Calu3 (cell line): Measurements from ENCODE around the gene PDGFD. TPM values are rescaled to one million over a fixed set of nuclear protein-coding genes. Genes with fewer than 3 reads are reported as not detected.

Experiments
- BruUV-seq: library from RNA; stranded (reverse); fragments of 400-500 nt; replicated peaks from 2 replicates; lab custom pipeline; 2021; lab: Mats Ljungman, UMichigan
- CTCF ChIA-PET: fragments of 300-600 bp; sonication (Branson Sonifier 250); formaldehyde crosslinking; loops from one replicate; lab custom pipeline; 2022; ENCODE audit warnings: antibody characterized with exemption; lab: Charles Lee
- DNase-seq: peaks from one replicate; pipeline ENCODE4 v3.0.0; 2022
- H3K27ac Mint-ChIP-seq: one replicate; pipeline ENCODE4 v1.8.0; 2022; ENCODE audit warnings: mixed read lengths; ENCODE audit not compliant: unreplicated experiment
- H3K27me3 Mint-ChIP-seq: one replicate; pipeline ENCODE4 v1.8.0; 2022; ENCODE audit warnings: mixed read lengths; ENCODE audit not compliant: unreplicated experiment
- H3K36me3 Mint-ChIP-seq: one replicate; pipeline ENCODE4 v1.8.0; 2022; ENCODE audit warnings: mild to moderate bottlenecking, moderate library complexity, mixed read lengths; ENCODE audit not compliant: insufficient read depth, unreplicated experiment
- H3K4me1 Mint-ChIP-seq: one replicate; pipeline ENCODE4 v1.8.0; 2022; ENCODE audit warnings: mild to moderate bottlenecking, low read depth, mixed read lengths; ENCODE audit not compliant: unreplicated experiment
- H3K4me3 Mint-ChIP-seq: one replicate; pipeline ENCODE4 v1.8.0; 2022; ENCODE audit warnings: mild to moderate bottlenecking, low read depth, moderate library complexity, mixed read lengths; ENCODE audit not compliant: unreplicated experiment
- H3K9me3 Mint-ChIP-seq: one replicate; pipeline ENCODE4 v1.8.0; 2022; ENCODE audit warnings: low read depth, mixed read lengths; ENCODE audit not compliant: unreplicated experiment
- intact Hi-C: fragments of 100-400 bp; cut with micrococcal nuclease; formaldehyde crosslinking; loops from one replicate; pipeline ENCODE4 v1.10.0; 2022; ENCODE audit not compliant: unreplicated experiment
- total RNA-seq: library from RNA; stranded (reverse); gene quantifications from 2 replicates; pipeline ENCODE4 v1.2.3, GENCODE V29; 2022
- TF ChIP-seq, protein P1 (sequence below): fragments of 200-600 bp; IDR thresholded peaks from one replicate; pipeline ENCODE4 v1.8.0; 2022; ENCODE audit warnings: antibody characterized with exemption; ENCODE audit not compliant: unreplicated experiment

Gene PDGFD
- total RNA-seq, 1 experiment from 2014 or later: 5.1 TPM

DNA sequence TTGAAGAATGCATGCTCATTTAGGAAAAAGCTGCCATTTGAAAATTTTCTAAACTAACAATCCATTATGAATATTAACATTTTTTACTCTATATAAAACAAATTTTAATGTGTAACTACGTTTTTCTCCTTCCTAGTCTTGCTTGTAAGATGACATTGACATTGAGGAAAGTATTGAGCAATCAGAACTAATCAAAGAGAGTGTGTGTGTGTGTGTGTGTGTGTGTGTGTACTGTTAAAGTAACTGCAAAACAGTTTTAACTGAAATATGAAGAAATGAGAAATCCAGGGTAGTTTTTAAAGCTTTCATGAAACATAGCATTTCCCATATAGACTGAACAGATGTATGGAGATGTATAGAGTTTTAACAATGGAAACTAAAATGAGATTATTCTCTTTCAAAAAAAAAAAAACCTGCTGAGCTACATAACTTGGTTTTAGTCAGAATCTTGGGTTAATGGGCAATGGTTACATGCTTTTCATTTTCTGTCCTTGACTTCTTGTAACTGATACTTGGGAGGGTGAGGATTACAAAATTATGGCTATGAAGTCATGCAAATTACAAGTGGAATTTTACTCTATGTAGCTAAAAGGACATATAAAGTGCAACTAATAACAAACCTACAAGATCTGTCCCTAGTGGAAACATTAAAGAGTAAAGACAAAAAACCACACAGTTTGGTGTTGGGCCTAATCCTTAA lies 2.0 kb downstream of the PDGFD start:
- TF ChIP-seq, protein P1, sequence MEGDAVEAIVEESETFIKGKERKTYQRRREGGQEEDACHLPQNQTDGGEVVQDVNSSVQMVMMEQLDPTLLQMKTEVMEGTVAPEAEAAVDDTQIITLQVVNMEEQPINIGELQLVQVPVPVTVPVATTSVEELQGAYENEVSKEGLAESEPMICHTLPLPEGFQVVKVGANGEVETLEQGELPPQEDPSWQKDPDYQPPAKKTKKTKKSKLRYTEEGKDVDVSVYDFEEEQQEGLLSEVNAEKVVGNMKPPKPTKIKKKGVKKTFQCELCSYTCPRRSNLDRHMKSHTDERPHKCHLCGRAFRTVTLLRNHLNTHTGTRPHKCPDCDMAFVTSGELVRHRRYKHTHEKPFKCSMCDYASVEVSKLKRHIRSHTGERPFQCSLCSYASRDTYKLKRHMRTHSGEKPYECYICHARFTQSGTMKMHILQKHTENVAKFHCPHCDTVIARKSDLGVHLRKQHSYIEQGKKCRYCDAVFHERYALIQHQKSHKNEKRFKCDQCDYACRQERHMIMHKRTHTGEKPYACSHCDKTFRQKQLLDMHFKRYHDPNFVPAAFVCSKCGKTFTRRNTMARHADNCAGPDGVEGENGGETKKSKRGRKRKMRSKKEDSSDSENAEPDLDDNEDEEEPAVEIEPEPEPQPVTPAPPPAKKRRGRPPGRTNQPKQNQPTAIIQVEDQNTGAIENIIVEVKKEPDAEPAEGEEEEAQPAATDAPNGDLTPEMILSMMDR: no peak
- CTCF ChIA-PET: interaction anchor here (0.6 to 0.7 kb wide), 2 partner anchors 23 to 552 kb away, joined by 3 read pairs; no protein-coding TSS in a partner anchor
- H3K4me3 Mint-ChIP-seq: no peak overlapping the region
- H3K36me3 Mint-ChIP-seq: peaks cover 16% of the 10 kb centered on the region
- no TSS peak for BruUV-seq
- no peak overlapping the region for H3K27ac Mint-ChIP-seq
- intact Hi-C loops: loop anchor here (10.0 kb wide), 1 partner anchor 1703 kb away; no protein-coding TSS in a partner anchor
- DNase-seq: no peak
- no peaks in the 10 kb centered on the region for H3K27me3 Mint-ChIP-seq
- no peaks in the 10 kb centered on the region for H3K9me3 Mint-ChIP-seq
- no peaks in the 10 kb centered on the region for H3K4me1 Mint-ChIP-seq

DNA sequence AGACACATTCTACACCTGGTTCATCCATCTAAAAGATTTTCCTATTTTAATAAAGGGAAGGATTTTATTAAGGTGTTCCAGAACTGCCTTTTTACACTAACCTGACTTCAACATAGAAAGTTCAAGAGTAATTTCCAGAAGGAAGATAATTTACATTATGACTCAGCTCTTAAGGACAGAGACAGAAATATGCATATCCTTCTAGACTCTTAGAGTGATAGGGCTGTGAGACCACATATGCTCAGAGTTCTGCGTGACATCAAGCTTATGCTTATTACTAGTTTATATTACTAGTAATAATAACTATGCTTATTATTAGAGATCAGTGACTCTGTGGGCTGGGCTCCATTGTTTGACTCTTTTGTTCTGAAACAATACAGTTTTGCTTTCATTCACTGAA lies 4.6 kb downstream of the PDGFD start:
- CTCF ChIA-PET: interaction anchor here (0.7 kb wide), 1 partner anchor 485 kb away, joined by 3 read pairs; no protein-coding TSS in a partner anchor
- TF ChIP-seq, protein P1: no peak
- no peaks in the 10 kb centered on the region for H3K27me3 Mint-ChIP-seq
- H3K4me3 Mint-ChIP-seq: no peak overlapping the region
- no TSS peak for BruUV-seq
- H3K4me1 Mint-ChIP-seq: no peaks in the 10 kb centered on the region
- intact Hi-C loops: no loop called here
- peaks cover 16% of the 10 kb centered on the region for H3K36me3 Mint-ChIP-seq
- no peak for DNase-seq
- H3K27ac Mint-ChIP-seq: no peak overlapping the region
- H3K9me3 Mint-ChIP-seq: no peaks in the 10 kb centered on the region

DNA sequence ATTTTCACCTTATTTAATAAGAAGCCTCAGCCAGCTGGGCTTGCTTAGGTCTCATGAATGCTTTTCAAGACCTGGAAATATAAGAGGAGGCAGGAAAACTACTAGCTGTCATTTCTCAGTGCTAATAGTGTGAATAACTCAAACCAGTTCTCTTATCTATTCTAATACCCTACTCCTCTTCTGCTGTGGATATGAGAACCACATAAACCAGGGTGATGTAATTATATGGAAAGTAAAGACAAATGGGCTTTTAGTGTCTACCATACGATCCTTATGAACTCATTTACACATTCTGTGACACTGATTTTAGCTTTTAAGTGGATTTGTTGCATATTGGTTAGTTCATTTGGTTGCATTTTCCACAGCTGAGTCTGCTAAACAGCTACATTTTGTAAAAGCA lies 8.6 kb downstream of the PDGFD start:
- Mint-ChIP-seq H3K9me3 (no peaks in the 10 kb centered on the region), H3K27me3 (no peaks in the 10 kb centered on the region), H3K4me1 (no peaks in the 10 kb centered on the region), H3K27ac (no peak overlapping the region), H3K36me3 (peaks cover 4% of the 10 kb centered on the region), H3K4me3 (no peak overlapping the region)
- intact Hi-C loops: no loop called here
- no TSS peak for BruUV-seq
- CTCF ChIA-PET: no interaction called here
- TF ChIP-seq, protein P1: no peak
- no peak for DNase-seq

DNA sequence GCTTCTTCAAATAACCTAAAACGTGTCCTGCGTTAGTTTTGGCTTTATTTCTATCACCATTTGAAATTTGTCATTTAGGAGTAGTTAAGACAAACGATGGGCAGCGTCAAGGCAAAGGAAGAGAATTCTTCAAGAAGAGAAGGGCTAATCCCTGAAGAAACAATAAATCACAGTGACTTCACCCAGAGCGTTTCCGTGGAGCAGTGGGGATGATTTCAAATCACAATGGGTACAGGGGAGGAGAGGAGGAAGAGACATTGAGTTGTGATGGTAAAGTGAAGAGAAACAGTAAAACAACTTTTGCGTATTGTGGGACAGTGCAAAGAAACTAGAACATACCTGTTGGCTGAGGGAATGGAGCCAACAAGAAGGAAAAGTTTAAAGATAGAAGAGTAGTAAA lies 9.7 kb downstream of the PDGFD start:
- Mint-ChIP-seq H3K4me3 (no peak overlapping the region), H3K4me1 (no peaks in the 10 kb centered on the region), H3K36me3 (peaks cover 4% of the 10 kb centered on the region), H3K9me3 (no peaks in the 10 kb centered on the region), H3K27me3 (no peaks in the 10 kb centered on the region), H3K27ac (no peak overlapping the region)
- CTCF ChIA-PET: no interaction called here
- no TSS peak for BruUV-seq
- TF ChIP-seq, protein P1: no peak
- intact Hi-C loops: loop anchor here (5.0 kb wide), 1 partner anchor 227 kb away; no protein-coding TSS in a partner anchor
- DNase-seq: no peak
